GM19023 (cell line): Measurements from ENCODE around the gene IFITM5.
"Not testable (repeated sequence)": the region's sequence is repeated elsewhere in the genome, so short reads cannot be mapped to it uniquely, and the experiment has no call there.

ENCODE experiments used
- ATAC-seq: cut with Tn5 transposase; IDR thresholded peaks from one replicate; pipeline ENCODE4 v1.9.1; 2021; ENCODE audit warnings: mild to moderate bottlenecking, moderate library complexity; ENCODE audit not compliant: unreplicated experiment

IFITM5 gene

DNA sequence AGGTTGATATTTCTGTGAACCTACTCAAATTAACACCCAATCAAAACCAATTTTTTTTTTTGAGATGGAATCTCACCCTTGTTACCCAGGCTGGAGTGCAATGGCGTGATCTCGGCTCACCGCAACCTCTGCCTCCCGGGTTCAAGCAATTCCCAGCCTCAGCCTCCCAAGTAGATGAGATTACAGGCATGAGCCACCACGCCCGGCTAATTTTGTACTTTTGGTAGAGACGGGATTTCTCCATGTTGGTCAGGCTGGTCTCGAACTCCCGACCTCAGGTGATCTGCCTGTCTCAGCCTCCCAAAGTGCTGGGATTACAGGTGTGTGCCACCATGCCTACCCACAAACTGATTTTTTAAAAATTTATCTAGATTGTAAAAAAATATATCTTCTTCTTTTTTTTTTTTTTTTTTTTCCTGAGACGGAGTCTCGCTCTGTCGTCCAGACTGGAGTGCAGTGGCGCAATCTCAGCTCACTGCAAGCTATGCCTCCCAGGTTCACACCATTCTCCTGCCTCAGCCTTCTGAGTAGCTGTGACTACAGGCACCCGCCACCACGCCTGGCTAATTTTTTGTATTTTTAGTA, 29.3 kb upstream of the IFITM5 start:
- ATAC-seq, result not testable (repeated sequence)

DNA sequence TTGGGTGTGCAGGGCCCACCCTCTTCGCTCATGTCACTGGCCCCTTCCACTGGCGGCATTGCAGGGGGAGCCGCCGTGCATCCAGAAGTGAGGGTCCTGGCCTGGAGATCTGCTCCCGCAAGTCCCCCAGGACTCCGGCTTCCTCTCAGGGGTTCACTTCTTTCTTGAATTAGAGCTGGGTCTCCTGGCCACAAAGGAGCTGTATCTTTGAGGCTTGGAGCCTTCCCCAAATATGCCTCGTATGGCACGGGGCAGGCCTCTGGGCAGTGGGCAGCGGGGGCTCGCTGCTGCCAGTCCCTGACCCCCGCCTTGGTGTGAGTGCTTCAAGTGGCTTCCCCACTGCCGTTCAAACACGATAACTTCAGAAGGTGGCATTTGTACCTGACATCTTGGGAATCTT, 28.7 kb upstream of the IFITM5 start:
- ATAC-seq, result no peak

- ATAC-seq, result no peak
Measured at GRCh38 chr11:327581-327923, 28.2 kb upstream of the IFITM5 start.

GRCh38 chr11:326842-327580, 27.7 kb upstream of the IFITM5 start:
- peak; percentile 49 for ATAC-seq

DNA sequence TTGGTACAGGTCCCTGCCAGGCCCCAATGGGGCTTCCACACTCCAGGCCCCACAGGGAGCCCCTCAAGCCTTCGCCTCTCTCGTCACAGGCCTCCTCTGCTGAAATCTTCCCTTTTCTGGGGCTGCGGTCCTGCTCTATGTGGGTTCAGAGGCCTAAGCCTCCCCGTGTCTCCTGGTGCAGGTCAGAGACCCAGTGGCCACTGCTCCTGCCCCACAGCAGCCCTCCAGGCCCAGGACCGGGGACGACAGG, 27.2 kb upstream of the IFITM5 start:
- peak; percentile 20 for ATAC-seq

DNA sequence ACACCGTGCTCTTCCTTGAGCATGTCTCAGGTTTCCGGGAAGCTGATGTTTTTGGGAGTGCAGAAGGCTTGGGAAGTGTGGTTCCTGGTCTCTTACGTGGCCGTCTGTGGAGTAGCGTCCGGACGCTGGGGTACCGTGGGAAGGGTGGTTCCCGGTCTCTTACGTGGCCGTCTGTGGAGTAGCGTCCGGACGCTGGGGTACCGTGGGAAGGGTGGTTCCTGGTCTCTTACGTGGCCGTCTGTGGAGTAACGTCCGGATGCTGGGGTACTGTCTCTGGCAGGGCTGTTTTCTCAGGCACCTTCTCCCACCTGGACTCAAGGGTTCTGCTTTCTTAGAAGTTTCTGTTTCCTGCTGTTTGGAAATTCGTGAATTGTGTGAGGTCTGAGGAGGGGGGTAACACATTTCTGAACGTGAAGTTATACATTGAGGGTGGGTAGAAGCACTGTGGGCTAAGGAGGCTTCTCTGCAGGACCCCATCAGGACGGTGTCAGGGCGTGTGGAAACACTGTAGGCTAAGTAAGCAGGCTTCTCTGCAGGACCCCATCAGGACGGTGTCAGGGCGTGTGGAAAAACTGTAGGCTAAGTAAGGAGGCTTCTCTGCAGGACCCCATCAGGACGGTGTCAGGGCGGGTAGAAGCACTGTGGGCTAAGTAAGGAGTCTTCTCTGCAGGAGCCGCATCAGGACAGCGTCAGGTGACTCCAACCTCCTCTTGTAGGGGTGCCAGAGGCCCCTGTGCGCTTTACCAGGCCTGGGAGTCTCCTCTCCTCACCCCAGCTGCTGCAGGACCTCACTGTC, 26.7 kb upstream of the IFITM5 start:
- ATAC-seq, result no peak

- not testable (repeated sequence) for ATAC-seq
Measured at GRCh38 chr11:324593-325517, 25.5 kb upstream of the IFITM5 start.

DNA sequence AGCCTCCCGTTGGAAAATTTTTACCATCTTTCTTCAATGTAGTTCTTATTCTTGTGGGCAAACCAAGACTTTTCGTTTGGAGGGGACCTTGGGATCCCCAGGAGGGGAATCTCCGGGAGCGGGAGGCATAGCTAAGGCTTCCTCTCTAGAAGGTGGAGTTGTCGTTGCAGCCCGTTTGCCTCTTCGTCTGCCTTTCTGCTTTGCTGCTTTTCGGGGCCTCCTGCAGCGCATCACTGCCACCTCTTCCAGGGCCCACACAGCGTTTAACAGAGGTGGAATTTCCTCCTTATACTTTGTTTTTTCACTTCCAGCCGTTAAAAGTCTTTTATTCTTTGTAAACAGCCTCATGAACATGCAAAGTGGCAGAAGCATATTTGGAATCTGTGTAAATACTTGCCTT, 24.8 kb upstream of the IFITM5 start:
- ATAC-seq, result no peak

DNA sequence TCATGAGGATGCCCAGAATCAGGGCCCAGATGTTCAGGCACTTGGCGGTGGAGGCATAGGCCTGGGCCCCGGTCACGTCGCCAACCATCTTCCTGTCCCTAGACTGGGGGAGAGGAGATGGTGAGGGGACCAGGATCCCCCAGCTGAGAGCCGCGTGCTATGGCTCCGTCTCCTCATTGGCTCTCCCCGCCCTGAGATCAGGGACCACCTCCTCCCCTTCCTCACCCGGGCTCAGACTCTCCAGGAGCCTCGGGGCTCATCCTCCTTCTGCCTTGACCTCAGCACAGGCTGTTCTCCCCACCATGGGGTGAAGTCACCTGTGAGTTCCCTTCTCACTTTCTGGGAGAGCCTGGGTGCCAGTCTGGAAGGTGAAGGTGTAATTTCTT, 20.6 kb upstream of the IFITM5 start:
- not testable (repeated sequence) for ATAC-seq

- not testable (repeated sequence) for ATAC-seq
Measured at GRCh38 chr11:319121-319887, 20.0 kb upstream of the IFITM5 start.

GRCh38 chr11:318405-319120, 19.2 kb upstream of the IFITM5 start:
- not testable (repeated sequence) for ATAC-seq

DNA sequence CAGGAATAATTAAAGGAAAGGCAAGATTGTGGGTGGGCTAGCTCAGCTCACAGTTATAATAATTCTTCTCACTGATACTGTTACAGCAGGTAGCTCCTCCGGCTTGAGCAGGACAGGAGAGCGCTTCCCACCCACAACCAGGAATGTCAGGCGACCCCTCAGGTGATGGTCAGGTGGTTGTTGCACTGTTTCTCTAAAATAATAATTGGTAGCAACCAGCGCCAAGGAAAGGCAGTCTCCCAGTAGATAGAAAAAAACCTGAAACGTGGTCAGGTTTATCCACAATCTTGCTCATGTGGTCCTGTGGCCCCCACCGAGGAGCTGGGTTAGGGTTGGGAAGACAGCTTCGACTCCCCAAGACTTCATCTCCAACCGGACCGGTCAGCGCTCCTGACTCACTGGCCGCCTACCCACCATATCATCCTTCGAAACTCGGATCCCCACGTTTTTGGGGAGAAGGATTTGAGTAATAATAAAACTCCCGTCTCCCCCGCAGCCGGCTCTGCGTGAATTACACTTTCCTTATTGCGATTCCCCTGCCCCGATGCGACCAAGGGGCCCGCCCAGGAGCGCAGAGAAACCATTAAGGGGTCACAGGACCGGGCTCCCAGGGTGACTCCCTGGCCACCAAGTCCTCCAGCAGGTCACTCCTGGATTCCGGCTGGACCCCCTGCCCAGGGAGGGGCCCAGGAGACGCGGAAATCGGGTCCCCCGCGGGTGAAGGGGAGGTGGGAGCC, 18.5 kb upstream of the IFITM5 start:
- ATAC-seq, result not testable (repeated sequence)

DNA sequence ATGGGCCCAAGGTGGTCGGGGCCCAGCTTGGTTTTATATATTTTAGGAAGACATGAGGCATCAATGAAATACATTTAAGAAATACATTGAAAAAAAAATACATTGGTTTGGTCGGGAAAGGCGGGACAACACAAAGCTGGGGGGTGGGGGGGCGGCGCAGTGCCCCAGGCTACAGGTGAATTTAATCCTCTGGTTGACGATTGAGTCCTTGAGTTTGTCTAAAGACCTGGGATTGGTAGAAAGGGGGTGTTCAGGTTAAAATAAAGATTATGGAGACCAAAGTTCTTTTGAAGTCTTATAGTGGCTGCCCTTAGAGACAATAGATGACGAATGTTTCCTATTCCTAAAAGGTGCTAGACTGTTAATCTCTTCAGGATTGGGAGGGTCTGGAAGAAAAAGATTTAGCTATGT, 17.6 kb upstream of the IFITM5 start:
- no peak for ATAC-seq

DNA sequence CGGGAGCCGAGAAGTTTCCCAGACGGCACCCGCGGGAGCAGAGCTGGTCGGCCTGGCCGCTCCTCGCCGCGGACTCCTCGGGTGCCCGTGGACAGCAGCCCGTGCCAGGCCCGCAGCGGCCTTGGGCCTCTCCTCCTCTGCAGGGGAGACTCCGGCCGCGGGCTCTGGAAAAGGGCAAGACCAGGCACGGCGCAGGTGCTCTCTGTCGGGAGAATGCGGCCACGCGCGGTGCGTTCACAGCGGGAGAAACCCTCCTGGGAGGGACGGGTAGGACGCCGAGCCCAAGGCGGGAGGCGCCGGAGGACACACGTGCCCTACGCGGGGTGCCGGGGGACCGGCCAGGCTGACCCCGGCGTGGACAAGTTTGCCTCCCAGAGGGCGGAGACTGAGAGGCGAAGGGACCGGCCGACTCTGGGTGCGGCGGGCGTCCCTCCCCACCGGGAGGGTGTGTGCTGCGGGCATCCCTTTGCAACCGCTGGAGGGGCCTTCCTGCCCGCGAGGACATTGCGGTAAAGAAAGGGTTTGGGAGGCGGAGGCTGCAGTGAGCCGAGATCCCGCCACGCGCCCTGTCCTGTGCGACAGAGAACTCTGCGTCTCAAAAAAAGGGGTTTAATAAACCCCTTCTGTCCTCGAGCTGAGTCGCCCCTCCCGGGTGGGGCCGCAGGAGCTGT, 16.8 kb upstream of the IFITM5 start:
- ATAC-seq, result no peak

GRCh38 chr11:315516-315994, 16.2 kb upstream of the IFITM5 start:
- no peak for ATAC-seq

GRCh38 chr11:315051-315481, 15.7 kb upstream of the IFITM5 start:
- no peak for ATAC-seq

DNA sequence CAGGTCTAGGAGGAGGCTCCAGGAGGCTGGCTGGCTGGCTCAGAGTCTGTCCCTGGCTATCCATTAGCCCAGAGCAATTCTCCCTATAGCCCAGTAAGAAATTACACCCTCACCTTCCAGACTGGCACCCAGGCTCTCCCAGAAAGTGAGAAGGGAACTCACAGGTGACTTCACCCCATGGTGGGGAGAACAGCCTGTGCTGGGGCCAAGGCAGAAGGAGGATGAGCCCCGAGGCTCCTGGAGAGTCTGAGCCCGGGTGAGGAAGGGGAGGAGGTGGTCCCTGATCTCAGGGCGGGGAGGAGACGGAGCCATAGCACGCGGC, 15.2 kb upstream of the IFITM5 start:
- not testable (repeated sequence) for ATAC-seq

DNA sequence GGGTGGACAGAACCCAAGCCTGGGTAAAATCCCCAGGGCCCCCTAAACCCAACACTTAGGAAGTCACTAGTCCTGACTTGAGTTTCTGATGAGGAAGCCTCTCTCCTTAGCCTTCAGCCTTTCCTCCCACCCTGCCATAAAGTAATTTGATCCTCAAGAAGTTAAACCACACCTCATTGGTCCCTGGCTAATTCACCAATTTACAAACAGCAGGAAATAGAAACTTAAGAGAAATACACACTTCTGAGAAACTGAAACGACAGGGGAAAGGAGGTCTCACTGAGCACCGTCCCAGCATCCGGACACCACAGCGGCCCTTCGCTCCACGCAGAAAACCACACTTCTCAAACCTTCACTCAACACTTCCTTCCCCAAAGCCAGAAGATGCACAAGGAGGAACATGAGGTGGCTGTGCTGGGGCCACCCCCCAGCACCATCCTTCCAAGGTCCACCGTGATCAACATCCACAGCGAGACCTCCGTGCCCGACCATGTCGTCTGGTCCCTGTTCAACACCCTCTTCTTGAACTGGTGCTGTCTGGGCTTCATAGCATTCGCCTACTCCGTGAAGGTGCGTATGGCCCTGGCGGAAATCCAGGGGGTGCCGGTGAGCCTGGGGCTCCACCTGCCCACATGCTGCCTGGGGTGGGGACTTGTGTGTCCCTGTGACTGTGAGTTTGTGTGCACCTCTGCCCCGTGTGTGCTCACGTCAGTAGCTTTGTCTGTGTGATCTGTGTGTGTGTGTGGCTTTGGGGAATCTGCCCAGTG, 14.6 kb upstream of the IFITM5 start, which contains the start of gene IFITM1:
Gene IFITM1 (plus strand): TSS at position 254 of the 767 bp plus-strand sequence. CDS start 131 bp downstream, at position 385.
- no peak for ATAC-seq
